HL-60/S4 (cell line): ENCODE results near the gene OSBPL8.

Experiments
- in situ Hi-C: fragments of 300-500 bp; cut with MboI; formaldehyde crosslinking; loops from 2 replicates; pipeline ENCODE4 v1.14.3; 2022; ENCODE audit warnings: low sequenced_read_pairs

OSBPL8 gene

DNA sequence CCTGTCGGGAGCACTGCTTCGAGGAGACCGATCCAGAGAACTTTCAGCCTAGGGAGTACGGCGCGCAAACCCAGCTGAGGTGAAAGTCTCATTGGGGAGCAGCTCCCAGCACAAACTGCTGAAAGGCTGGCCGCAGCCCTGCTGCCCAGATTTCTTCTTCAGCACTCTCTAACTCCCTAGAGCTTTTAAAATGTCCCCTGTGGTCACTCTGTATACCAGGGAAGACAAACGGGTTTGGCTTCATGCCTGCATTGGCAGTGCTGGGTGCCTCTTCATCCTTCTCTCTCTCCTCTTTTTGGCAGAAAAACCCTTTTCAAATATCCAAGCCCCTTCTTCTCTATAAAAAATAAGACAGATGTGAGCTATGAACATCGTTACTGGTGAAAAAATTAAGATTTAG is 246.3 kb downstream of the OSBPL8 start:
- in situ Hi-C loops: no loop called here

DNA sequence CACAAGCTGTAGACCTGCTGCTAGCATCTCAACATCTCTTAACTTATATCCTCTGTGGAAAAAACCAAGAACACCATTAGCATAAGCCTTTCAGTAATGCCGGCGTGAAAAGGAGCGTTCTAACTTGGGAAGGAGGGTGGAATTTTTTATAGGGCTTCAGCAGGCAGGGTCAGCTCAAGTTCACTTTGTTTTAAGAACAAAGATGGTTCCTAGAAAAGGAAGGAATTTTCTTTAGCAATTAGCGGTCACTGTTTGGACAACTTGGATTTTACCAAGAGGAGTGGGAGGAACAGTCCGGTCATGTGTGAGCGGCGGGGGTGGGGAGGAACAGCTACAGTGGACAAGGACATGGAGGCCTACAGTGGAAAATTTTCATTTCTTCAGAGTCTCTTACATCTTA is 247.3 kb downstream of the OSBPL8 start:
- in situ Hi-C loops: no loop called here

DNA sequence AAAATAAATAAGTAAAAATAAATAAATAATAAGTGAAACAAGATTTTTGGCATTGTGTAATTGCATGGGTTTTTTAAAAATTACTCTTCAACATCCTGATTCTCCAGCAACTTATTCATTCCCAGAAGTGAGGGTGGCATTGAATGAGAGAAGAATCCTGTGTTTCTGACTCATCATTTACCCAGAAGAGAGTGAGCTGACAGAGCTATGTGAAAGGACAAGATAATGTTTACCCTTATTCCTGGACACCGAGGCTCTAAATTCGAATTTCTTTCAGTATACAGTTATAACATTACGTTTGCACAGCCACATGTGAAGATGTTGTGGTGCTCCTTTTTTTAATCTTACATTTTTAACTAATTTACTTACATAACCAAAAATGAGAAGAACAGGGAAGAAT is 247.8 kb downstream of the OSBPL8 start:
- in situ Hi-C loops: no loop called here

DNA sequence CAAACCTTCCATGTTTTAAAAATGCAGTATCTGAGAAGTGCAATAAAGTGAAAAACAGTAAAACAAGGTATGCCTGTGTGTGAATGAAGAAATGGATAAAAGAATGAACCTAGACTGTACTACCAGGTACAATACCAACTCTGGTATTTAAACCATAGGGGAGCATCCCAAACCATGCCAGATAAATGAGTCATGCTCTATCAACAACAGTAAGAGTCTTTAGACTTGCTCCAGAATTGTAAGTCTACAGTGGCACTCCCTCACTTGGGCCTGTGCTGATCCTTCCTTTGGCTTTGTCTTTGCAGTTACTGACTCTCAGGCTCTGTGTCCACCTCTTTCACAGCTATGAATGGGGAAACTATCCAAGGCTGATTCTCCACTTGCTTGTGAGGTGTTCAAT is 249.5 kb downstream of the OSBPL8 start:
- in situ Hi-C loops: no loop called here

DNA sequence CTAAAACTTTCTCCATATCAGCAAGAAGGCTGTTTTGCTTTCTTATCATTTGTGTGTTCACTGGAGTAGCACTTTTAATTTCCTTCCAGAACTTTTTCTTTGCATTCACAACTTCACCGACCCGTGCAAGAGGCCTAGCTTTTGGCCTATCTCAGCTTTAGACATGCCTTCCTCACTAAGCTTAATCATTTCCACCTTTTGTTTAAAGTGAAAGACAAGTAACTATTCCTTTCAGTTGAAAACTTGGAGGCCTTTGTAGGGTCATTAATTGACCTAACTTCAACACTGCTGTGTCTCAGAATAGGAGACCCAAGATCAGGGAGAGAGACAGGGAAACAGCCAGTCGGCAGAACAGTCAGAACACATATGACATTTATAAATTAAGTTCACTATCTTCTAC is 250.7 kb downstream of the OSBPL8 start:
- in situ Hi-C loops: no loop called here

DNA sequence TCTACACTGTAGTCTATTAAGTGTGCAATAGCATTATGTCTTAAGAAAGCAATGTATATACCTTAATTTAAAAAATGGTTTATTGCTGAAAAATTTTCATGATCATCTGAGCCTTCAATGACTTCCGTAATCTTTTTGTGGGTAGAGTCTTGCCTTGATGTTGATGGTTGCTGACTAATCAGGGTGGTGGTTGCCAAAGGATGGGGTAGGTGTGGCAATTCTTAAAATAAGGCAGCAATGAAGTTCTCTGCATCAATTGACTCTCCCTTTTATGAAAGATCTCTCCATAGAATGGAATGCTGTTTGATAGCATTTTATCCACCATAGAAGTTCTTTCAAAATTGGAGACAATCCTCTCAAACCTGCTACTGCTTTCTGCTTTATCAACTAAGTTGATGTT is 252.5 kb downstream of the OSBPL8 start:
- in situ Hi-C loops: no loop called here

DNA sequence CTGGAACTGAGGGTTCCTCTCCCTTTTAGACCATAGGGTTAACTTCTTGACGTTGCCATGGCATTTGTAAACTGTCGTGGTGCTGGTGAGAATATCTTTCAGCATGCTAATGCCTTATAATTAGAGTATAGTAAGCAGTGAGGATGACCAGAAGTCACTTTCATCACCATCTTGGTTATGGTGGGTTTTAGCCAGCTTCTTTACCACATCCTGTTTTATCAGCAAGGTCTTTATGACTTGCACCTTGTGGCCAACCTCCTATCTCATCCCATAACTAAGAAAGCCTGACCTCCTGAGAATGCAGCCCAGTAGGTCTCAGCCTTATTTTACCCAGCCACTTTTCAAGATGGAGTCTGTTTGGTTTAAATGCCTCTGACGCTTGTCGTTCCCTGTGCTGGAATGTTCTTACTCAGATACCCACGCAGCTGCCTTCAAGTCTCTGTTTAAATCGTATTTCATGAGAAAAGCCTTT is 255.5 kb downstream of the OSBPL8 start:
- in situ Hi-C loops: no loop called here

DNA sequence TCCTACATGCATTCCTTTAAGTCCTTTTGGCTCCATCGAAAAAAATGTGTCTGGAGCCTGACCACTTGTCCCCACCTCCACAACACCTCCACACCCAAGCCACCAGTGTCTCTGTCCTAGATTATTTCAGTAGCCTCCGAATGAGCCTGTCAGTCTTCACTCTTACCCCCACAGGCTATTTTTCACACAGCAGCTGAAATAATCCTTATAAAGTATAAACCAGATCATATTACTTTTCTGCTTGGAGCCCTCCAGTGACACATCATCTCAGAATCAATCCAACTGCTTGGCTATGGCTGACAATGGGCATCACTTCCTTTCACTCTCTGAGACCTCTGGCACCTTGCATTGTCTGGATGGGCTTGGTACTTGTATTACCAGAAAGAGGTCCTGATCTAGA is 256.2 kb downstream of the OSBPL8 start:
- in situ Hi-C loops: no loop called here
